ENCODE data around the gene CBFA2T3. TPM values are rescaled to one million over a fixed set of nuclear protein-coding genes. Genes with fewer than 3 reads are reported as not detected.
"Not testable (repeated sequence)": the region's sequence is repeated elsewhere in the genome, so short reads cannot be mapped to it uniquely, and the experiment has no call there.

Gene CBFA2T3
- total RNA-seq, 4 donors from 2014 or later, result 3.5 to 35.5 (median 6.8) TPM

DNA sequence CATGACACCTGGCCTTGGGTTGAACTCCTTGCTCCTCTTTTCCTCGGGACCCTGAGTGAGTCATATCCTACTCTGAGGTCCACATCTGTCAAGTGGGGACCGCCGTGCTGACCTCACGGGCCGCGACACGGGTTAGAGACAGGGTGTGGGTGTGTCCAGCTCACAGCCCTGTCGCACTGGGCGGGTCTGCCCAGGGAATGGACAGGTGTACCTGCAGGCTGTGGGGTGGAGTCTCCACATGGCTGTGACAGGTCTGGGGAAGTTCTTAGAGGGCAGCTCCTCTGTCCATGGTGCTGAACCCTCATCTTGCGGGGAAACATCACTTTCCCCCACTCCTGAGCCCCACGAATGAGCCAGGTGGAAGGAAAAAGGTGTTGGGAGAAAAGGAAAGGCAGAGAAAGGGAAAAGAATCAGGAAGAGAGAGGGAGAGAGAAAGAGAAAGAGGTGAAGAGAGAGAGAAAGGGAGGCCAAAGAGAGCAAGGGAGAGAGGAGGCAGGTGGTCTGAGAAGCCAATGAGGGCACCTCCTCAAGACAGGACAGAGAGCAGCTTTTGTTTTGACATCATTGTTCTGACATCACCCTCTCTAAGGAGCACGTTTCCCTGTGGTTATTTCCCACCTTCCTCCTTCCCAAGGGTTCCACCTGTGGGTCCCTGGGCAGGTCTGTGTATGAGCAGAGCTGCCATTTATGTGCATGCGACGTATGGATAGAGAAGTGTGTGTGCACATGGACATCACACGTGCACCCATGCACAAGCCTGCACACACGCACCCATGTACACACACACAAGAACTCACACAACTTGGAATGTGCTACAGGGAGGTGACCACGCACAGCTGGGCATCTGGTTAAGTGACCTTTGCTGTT lies 32.6 kb upstream of the CBFA2T3 start:
- Histone ChIP-seq H3K27me3 (no peaks in the 10 kb centered on the region), H3K9me3 (no peaks in the 10 kb centered on the region), H3K36me3 (no peaks in the 10 kb centered on the region), H3K27ac (no peak overlapping the region), H3K4me1 (no peaks in the 10 kb centered on the region), H3K4me3 (no peak overlapping the region)
- DNase-seq, result no peak
- TF ChIP-seq, protein P1, sequence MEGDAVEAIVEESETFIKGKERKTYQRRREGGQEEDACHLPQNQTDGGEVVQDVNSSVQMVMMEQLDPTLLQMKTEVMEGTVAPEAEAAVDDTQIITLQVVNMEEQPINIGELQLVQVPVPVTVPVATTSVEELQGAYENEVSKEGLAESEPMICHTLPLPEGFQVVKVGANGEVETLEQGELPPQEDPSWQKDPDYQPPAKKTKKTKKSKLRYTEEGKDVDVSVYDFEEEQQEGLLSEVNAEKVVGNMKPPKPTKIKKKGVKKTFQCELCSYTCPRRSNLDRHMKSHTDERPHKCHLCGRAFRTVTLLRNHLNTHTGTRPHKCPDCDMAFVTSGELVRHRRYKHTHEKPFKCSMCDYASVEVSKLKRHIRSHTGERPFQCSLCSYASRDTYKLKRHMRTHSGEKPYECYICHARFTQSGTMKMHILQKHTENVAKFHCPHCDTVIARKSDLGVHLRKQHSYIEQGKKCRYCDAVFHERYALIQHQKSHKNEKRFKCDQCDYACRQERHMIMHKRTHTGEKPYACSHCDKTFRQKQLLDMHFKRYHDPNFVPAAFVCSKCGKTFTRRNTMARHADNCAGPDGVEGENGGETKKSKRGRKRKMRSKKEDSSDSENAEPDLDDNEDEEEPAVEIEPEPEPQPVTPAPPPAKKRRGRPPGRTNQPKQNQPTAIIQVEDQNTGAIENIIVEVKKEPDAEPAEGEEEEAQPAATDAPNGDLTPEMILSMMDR (IDR thresholded peaks at IDR 0.05), result no peak
- no peak for TF ChIP-seq POLR2A (IDR thresholded peaks at IDR 0.05)

DNA sequence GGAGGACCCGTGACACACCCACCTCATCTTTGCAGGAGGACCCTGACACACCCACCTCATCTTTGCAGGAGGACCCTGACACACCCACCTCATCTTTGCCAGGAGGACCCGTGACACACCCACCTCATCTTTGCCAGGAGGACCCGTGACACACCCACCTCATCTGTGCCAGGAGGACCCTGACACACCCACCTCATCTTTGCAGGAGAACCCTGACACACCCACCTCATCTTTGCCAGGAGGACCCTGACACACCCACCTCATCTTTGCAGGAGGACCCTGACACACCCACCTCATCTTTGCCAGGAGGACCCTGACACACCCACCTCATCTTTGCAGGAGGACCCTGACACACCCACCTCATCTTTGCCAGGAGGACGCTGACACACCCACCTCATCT lies 31.8 kb upstream of the CBFA2T3 start:
- not testable (repeated sequence) for H3K9me3 ChIP-seq, H3K4me1 ChIP-seq, DNase-seq, H3K4me3 ChIP-seq, H3K27ac ChIP-seq, H3K27me3 ChIP-seq, H3K36me3 ChIP-seq

DNA sequence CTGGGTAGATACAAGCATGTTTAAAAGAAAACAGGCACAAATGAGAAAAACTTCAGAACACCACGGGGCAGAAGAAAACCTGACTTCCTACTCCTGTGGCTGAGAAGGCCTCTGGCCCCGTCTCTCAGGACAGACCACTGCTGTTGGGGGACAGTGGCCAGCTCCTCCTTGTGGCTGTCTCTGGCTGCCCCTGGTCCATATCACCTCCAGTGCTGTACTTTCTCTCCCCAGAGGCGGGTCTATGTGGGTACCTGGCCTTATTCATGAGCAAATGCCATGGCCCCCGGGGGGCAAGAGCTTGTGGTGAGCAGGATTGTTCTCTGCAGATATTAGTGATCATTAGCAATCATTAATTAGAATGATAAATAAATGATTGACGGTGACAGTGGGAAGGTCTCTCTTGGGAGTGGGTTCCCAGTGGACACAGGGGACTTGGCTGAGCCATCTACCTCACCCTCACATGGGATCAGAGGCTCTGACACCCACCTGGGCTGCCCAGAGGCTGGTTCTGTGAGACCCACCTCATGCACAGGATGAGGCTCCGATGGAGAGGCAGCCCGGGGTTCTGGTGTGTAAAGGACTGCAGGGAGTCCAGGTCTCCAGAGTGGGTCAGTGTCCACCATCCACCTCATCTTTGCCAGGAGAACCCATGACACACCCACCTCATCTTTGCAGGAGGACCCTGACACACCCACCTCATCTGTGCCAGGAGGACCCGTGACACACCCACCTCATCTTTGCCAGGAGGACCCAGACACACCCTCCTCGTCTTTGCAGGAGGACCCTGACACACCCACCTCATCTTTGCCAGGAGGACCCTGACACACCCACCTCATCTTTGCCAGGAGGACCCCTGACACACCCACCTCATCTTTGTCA lies 30.6 kb upstream of the CBFA2T3 start:
- TF ChIP-seq POLR2A (IDR thresholded peaks at IDR 0.05), result no peak
- TF ChIP-seq, protein P1 (IDR thresholded peaks at IDR 0.05), result no peak

DNA sequence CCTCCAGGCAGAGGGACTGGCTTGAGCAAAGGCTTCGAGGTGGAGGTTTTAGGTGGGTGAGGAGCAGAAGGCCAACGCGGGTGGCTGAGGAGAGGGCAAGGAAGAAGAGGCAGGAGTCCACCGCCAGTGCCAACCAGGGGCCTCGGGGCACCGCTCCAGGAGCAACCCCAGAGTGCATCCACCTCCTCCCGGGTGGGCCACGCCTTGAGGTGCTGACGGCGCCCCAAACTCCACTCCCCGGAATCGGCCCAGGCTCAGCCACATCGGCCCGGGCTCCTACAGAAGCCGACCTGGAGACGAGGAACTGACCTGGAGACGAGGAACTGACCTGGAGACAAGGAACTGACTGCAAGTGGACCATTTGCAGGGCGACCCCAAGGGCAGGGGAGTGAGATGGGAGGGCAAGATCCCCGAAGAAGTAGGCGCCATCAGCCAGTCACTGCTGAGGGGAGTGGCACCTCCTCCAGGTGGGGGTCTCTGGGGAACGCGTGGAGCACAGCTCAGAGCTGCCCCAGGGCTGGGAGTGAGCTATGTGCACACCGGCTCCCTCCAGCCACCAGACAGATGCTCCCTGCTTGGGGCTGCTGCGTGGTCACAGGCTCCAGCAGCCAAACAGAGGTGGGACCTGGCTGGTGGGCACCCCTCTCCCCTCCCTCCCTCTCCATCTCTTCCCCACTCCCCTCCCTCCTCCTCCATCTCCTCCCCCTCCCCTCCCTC lies 29.2 kb upstream of the CBFA2T3 start:
- H3K36me3 ChIP-seq, result no peaks in the 10 kb centered on the region
- no peak for TF ChIP-seq POLR2A (IDR thresholded peaks at IDR 0.05)
- TF ChIP-seq, protein P1 (IDR thresholded peaks at IDR 0.05), result no peak
- H3K27ac ChIP-seq, result no peak overlapping the region
- no peaks in the 10 kb centered on the region for H3K27me3 ChIP-seq
- peaks cover 0 to 4% (median 0%) of the 10 kb centered on the region in 4 donors for H3K4me1 ChIP-seq
- no peak overlapping the region for H3K4me3 ChIP-seq
- no peak for DNase-seq
- H3K9me3 ChIP-seq, result peaks cover 0 to 1% (median 0%) of the 10 kb centered on the region in 4 donors

More for the DNA sequence above, 30.6 kb upstream of the CBFA2T3 start:
- DNase-seq, result no peak
- no peaks in the 10 kb centered on the region for H3K27me3 ChIP-seq
- H3K4me3 ChIP-seq, result no peak overlapping the region
- H3K27ac ChIP-seq, result no peak overlapping the region
- no peaks in the 10 kb centered on the region for H3K36me3 ChIP-seq
- no peaks in the 10 kb centered on the region for H3K9me3 ChIP-seq
- peaks cover 0 to 4% (median 0%) of the 10 kb centered on the region in 4 donors for H3K4me1 ChIP-seq

DNA sequence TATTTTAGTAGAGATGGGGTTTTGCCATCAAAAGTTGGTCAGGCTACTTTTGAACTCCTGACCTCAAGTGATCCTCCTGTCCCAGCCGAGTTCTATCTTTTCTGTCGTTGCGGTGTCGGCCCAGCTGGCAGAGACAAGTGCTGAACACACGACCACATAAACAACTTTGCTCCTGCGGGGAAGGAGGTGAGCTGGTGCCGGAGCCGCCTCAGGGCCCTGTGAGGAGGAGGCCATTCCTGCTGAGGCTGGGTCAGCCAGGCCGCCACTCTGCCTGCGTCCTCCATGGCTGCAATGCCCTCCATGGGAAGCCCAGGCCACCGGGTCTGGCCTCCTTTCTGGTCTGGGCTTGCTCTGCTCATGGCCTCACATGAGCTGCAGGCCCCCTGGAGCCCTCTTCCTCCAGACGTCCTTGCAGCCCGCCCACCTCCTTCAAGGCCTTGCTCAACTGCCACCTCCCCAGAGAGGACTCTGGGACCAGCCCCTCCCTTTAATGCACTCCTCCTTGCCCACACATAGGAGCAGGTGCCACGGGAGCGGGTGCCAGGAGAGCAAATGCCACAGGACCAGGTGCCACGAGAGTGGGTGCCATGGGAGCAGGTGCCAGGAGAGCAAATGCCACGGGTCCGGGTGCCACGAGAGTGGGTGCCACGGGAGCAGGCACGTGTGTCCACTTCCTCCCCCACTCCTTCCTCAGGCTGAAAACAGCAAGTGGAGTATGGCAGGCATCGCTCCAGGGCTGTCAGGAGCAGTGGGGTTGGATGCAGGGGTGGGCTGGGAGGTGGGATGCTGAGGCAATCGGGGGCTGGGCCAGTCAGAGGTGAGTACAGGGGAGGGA lies 28.4 kb upstream of the CBFA2T3 start:
- Histone ChIP-seq H3K4me3 (no peak overlapping the region), H3K27ac (no peak overlapping the region), H3K9me3 (peaks cover 0 to 4% (median 1%) of the 10 kb centered on the region in 4 donors), H3K4me1 (peaks cover 0 to 4% (median 0%) of the 10 kb centered on the region in 4 donors), H3K27me3 (no peaks in the 10 kb centered on the region), H3K36me3 (no peaks in the 10 kb centered on the region)
- DNase-seq, result no peak
- TF ChIP-seq POLR2A (IDR thresholded peaks at IDR 0.05), result no peak
- TF ChIP-seq, protein P1 (IDR thresholded peaks at IDR 0.05), result no peak
